HK-2 (cell line): ENCODE data around the gene XPNPEP3.
"Not testable (repeated sequence)": the region's sequence is repeated elsewhere in the genome, so short reads cannot be mapped to it uniquely, and the experiment has no call there.

Source experiments
- DNase-seq: peaks from one replicate; pipeline ENCODE4 v3.0.0-alpha.2; 2018; ENCODE audit not compliant: unreplicated experiment

Gene XPNPEP3

GRCh38 chr22:40856513-40857308 is at the start of gene XPNPEP3, which contains the start of gene ST13:
XPNPEP3 (plus strand) TSS chr22:40857148; CDS start chr22:40857182, 34 bp downstream.
ST13 (minus strand) TSS chr22:40856639; CDS start chr22:40856540, 99 bp downstream.
- DNase-seq: peak; percentile 91

- no peak for DNase-seq
These were observed 48.7 kb upstream of the XPNPEP3 start for GRCh38 chr22:40808018-40808841.

GRCh38 chr22:40813912-40814315 is 43.0 kb upstream of the XPNPEP3 start:
- no peak for DNase-seq

GRCh38 chr22:40817737-40818136 is 39.2 kb upstream of the XPNPEP3 start:
- no peak for DNase-seq

GRCh38 chr22:40818192-40818746 is 38.7 kb upstream of the XPNPEP3 start:
- DNase-seq: no peak

- DNase-seq: peak; percentile 88
These were observed 38.0 kb upstream of the XPNPEP3 start, which contains the start of gene SLC25A17 for GRCh38 chr22:40818747-40819598. SLC25A17 (minus strand) TSS chr22:40819346; CDS start chr22:40819248, 98 bp downstream.

- DNase-seq: no peak
These were observed 37.3 kb upstream of the XPNPEP3 start for GRCh38 chr22:40819599-40820140.

GRCh38 chr22:40823426-40823825 is 33.5 kb upstream of the XPNPEP3 start:
- DNase-seq: no peak

- not testable (repeated sequence) for DNase-seq
These were observed 30.7 kb upstream of the XPNPEP3 start for GRCh38 chr22:40826292-40826691.

GRCh38 chr22:40826984-40827741 is 29.8 kb upstream of the XPNPEP3 start:
- DNase-seq: no peak

GRCh38 chr22:40829131-40829530 is 27.8 kb upstream of the XPNPEP3 start:
- DNase-seq: no peak

- no peak for DNase-seq
These were observed 22.3 kb upstream of the XPNPEP3 start for GRCh38 chr22:40834619-40835018.

- DNase-seq: no peak
These were observed 18.5 kb upstream of the XPNPEP3 start for GRCh38 chr22:40838486-40838885.

GRCh38 chr22:40844951-40845350 is 12.0 kb upstream of the XPNPEP3 start:
- no peak for DNase-seq

GRCh38 chr22:40845816-40846215 is 11.1 kb upstream of the XPNPEP3 start:
- not testable (repeated sequence) for DNase-seq

GRCh38 chr22:40853333-40853732 is 3.6 kb upstream of the XPNPEP3 start:
- no peak for DNase-seq

GRCh38 chr22:40853961-40854360 is 3.0 kb upstream of the XPNPEP3 start:
- no peak for DNase-seq

GRCh38 chr22:40855071-40855978 is 1.6 kb upstream of the XPNPEP3 start:
- DNase-seq: no peak

GRCh38 chr22:40855979-40856512 is 902 bp upstream of the XPNPEP3 start:
- DNase-seq: peak; percentile 35
